ENCODE results near the gene TBX4.
"Not testable (repeated sequence)": the region's sequence is repeated elsewhere in the genome, so short reads cannot be mapped to it uniquely, and the experiment has no call there.

The TBX4 gene

GRCh38 chr17:61429274-61429673, 22.9 kb upstream of the TBX4 start:
- DNase-seq, result no peak

GRCh38 chr17:61429831-61430230, 22.4 kb upstream of the TBX4 start:
- not testable (repeated sequence) for DNase-seq

GRCh38 chr17:61431594-61432311, 20.5 kb upstream of the TBX4 start:
- no peak for DNase-seq

- no peak for DNase-seq
These were observed 15.9 kb upstream of the TBX4 start for GRCh38 chr17:61436273-61436672.

- DNase-seq, result no peak
These were observed 15.1 kb upstream of the TBX4 start for GRCh38 chr17:61436995-61437704.

GRCh38 chr17:61440697-61441096, 11.5 kb upstream of the TBX4 start:
- no peak for DNase-seq

GRCh38 chr17:61441507-61441906, 10.7 kb upstream of the TBX4 start:
- not testable (repeated sequence) for DNase-seq

GRCh38 chr17:61442136-61442775, 10.0 kb upstream of the TBX4 start:
- no peak for DNase-seq

GRCh38 chr17:61442878-61443474, 9.2 kb upstream of the TBX4 start:
- no peak for DNase-seq

GRCh38 chr17:61443475-61443882, 8.7 kb upstream of the TBX4 start:
- no peak for DNase-seq

- DNase-seq, result no peak
These were observed 8.1 kb upstream of the TBX4 start for GRCh38 chr17:61444075-61444474.

- no peak for DNase-seq
These were observed 7.4 kb upstream of the TBX4 start for GRCh38 chr17:61444831-61445230.

GRCh38 chr17:61447358-61447757, 4.9 kb upstream of the TBX4 start:
- DNase-seq, result no peak

GRCh38 chr17:61448042-61448441, 4.2 kb upstream of the TBX4 start:
- DNase-seq, result no peak

- DNase-seq, result not testable (repeated sequence)
These were observed 3.1 kb upstream of the TBX4 start for GRCh38 chr17:61449140-61449539.

GRCh38 chr17:61449707-61450640, 2.2 kb upstream of the TBX4 start:
- no peak for DNase-seq

GRCh38 chr17:61450641-61451537, 1.3 kb upstream of the TBX4 start:
- DNase-seq, result no peak

GRCh38 chr17:61451538-61452300, 503 bp upstream of the TBX4 start:
- DNase-seq, result no peak

- DNase-seq, result no peak
These were observed 1.6 kb downstream of the TBX4 start for GRCh38 chr17:61453566-61454380.
